ENCODE measurements around the gene ANXA9. TPM values are rescaled to one million over a fixed set of nuclear protein-coding genes. Genes with fewer than 3 reads are reported as not detected.

Gene ANXA9
- total and polyA plus RNA-seq, 2 experiments from 2014 or later = 1.4 to 2.2 TPM

GRCh38 chr1:150944856-150945255, 37.2 kb upstream of the ANXA9 start:
- Mint-ChIP-seq H3K4me1 (no peaks in the 10 kb centered on the region), H3K27ac (no peak overlapping the region), H3K4me3 (no peak overlapping the region; the same call in 2 of the 3 replicates), H3K9me3 (no peaks in the 10 kb centered on the region), H3K36me3 (ENCODE audit: low read depth) (peaks cover 85% of the 10 kb centered on the region), H3K27me3 (ENCODE audit: insufficient read depth, low read depth, poor library complexity) (no peaks in the 10 kb centered on the region)
- ATAC-seq (no peak), DNase-seq (ENCODE audit: low spot score) (no peak)
- Histone ChIP-seq H3K79me2 (replicated peaks; ENCODE audit: insufficient read depth) (no peaks in the 10 kb centered on the region), H3K9me2 (ENCODE audit: insufficient read depth) (no peaks in the 10 kb centered on the region), H4K20me1 (replicated peaks; ENCODE audit: insufficient read depth) (no peaks in the 10 kb centered on the region; the same call in none of the 2 replicates), H3K4me2 (no peak overlapping the region), H3K36me3 (ENCODE audit: insufficient read depth) (peaks cover 79% of the 10 kb centered on the region), H3K4me3 (no peak overlapping the region), H3K27me3 (ENCODE audit: insufficient read depth) (no peaks in the 10 kb centered on the region), H3K4me1 (ENCODE audit: insufficient read depth) (no peaks in the 10 kb centered on the region), H3K27ac (ENCODE audit: low read depth) (no peak overlapping the region), H2AFZ (no peak overlapping the region), H3F3A (replicated peaks; ENCODE audit: low read depth) (peaks cover 2% of the 10 kb centered on the region)
- TF ChIP-seq NANOG (IDR thresholded peaks at IDR 0.05; ENCODE audit: borderline replicate concordance) (no peak), CTCF (conservative IDR thresholded peaks at IDR 0.05; ENCODE audit: low read depth in 2 of 2) (no peak), ZNF114 (CRISPR knock-in tag; IDR thresholded peaks at IDR 0.05) (no peak), ETS1 (IDR thresholded peaks at IDR 0.05) (no peak), STAT1 (IDR thresholded peaks at IDR 0.05; ENCODE audit: unreplicated experiment) (no peak), POLR2AphosphoS5 (IDR thresholded peaks at IDR 0.05; ENCODE audit: low read depth) (no peak), ZNF462 (CRISPR knock-in tag; IDR thresholded peaks at IDR 0.05) (no peak), ZNF331 (CRISPR knock-in tag; IDR thresholded peaks at IDR 0.05; ENCODE audit: low read depth) (no peak), CREB1 (CRISPR knock-in tag; IDR thresholded peaks at IDR 0.05; ENCODE audit: low read depth) (no peak), JUNB (IDR thresholded peaks at IDR 0.05; ENCODE audit: unreplicated experiment) (no peak), EZH2phosphoT487 (IDR thresholded peaks at IDR 0.05; ENCODE audit: unreplicated experiment) (no peak), REST (IDR thresholded peaks at IDR 0.05; ENCODE audit: unreplicated experiment) (no peak), EZH2 (IDR thresholded peaks at IDR 0.05; ENCODE audit: low read depth, unreplicated experiment) (no peak)
